GM21381 (cell line): ENCODE results near the gene XPA.
A peak's percentile ranks its signal among the peaks of the same experiment; 100 is the strongest.

ENCODE experiments used
- ATAC-seq: cut with Tn5 transposase; IDR thresholded peaks from one replicate; pipeline ENCODE4 v1.9.1; 2021; ENCODE audit warnings: mild to moderate bottlenecking, moderate library complexity; ENCODE audit not compliant: unreplicated experiment

Gene XPA

DNA sequence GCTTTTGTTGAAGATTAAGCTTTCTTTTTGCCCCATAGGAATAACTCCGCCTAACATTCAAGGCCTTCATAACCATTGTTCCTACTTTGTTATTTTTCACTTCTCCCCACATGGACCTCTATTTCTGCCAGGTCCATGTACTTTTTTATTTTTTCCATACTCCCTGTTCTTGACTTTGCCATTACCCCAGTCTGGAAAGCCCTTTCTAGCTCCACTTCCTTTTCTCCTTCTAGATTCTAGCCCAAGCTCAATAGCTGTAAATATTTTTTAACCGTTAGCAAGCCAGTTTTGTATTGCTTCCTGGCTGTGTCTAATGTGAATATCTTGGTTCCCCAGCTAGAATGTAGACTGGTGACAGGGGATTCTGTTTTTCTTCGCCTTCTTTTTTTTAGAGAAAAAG, 37.4 kb downstream of the XPA start:
- ATAC-seq = no peak

GRCh38 chr9:97658707-97659106, 38.4 kb downstream of the XPA start:
- no peak for ATAC-seq

DNA sequence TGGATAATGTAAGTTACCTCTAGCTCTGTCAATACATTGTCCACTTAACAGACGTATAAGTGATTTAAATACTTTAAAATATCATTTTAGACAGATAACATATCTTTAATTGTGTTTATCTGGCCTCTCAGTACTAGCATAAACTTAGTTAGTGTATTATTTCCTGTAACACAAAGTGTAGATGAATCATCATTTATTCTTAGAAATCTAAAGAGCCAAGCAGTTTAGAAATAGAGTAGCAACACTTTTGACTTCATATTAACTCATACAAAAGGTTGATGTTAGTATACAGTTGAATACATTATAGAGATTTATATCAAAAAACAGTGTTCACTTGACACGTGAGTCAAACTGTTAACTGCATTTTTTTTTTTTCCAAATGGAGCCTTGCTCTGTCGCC, 45.5 kb downstream of the XPA start:
- ATAC-seq = no peak

- no peak for ATAC-seq
Measured at GRCh38 chr9:97647996-97648395, 49.1 kb downstream of the XPA start.

- no peak for ATAC-seq
Measured at GRCh38 chr9:97645720-97646119, 51.4 kb downstream of the XPA start.

- ATAC-seq = no peak
Measured at GRCh38 chr9:97640325-97640724, 56.8 kb downstream of the XPA start.

DNA sequence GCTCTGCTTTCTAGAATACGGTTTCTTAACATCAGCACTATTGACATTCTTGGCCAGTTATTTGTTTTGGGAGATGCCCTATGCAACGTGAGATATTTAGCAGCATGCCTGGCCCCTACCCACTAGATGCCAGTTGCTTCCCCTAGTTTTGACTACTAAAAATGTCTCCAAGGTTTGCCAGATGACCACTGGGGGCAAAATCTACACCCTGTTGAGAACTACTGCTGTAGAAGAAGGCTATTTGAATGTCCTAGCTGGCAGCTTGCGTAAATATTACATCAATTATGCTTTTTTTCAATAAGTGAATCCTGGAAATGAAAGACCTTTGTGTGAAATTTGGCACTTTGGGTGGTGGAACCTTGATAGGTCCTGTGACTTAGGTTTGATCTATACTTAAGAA, 58.5 kb downstream of the XPA start:
- no peak for ATAC-seq

GRCh38 chr9:97636903-97637302, 60.2 kb downstream of the XPA start:
- ATAC-seq = no peak

DNA sequence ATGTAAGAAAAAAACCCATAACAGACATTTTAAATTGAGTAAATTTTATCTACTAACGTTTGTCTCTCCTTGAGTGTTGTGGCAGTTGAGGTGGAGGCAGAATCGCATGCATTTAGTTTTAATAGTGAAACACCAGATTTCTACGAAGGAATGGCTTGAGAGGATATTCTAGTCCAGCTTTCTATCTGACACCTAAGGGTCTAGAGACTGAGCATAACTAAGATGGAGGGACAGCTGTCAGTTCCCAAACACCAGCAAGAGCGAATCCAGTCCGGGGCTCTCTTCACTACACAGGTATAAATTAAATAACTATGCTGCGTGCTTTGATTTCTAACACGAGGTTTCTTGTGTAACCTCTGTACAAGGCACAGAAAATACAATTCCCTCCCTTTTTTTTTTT, 62.1 kb downstream of the XPA start:
- ATAC-seq = no peak

- no peak for ATAC-seq
Measured at GRCh38 chr9:97633859-97634490, 63.2 kb downstream of the XPA start.

- ATAC-seq = peak; percentile 88
Measured at GRCh38 chr9:97632985-97633858, 63.9 kb downstream of the XPA start, which contains the start of the genes NCBP1 and TSTD2. NCBP1 (plus strand) TSS chr9:97633821; CDS start chr9:97633882, 61 bp downstream. TSTD2 (minus strand) TSS chr9:97633368; CDS start chr9:97627562, 5,806 bp downstream.

DNA sequence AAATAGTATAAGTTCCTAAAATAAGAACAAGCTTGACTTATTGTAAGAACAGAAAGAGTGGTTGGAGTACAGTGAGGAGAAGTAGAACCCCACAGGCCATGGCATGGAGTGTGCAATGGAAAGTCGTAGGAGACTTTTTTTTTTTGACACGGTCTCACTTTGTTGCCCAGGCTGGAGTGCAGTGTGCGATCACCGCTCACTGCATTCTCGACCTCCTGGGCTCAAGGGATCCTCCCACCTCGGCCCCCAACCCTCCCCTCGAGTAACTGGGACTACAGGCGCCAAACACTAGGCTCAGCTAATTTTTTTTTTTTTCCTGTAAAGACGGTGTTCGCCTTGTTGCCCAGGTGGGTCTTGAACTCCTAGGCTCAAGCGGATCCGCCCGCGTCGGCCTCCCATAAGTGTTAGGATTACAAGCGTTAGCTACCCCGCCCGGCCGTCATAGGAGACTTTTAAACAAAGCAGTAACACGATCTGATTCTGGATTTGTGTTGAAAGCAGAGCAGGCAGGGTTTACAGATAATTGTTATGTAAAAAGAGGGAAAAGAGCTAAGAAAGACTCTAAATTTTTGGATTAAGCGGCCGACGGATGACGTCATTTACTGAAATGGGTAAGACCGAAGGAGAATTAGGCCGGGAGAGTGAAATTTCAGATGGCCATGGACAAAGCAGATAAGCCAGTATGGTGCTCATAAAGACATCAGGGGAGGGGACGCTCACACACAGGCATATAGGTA, 64.7 kb downstream of the XPA start:
- ATAC-seq = peak; percentile 12

DNA sequence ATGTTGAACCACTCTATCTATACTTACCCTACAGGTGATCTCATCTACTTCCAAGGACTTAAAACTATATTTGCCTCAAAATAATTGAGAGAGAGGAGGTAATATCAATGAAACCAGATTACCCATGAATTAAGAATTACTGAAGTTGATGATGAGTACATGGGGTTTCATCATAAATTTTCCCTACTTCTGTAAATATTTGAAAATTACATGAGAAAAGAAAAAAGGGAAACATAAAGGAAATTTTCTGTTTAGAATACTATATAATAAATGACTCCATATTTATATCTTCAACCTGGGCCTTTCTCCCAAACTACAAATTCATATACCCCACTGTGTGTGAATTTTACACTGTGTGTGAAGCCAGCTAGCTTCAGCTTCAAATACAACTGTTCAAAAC, 66.5 kb downstream of the XPA start:
- ATAC-seq = no peak

DNA sequence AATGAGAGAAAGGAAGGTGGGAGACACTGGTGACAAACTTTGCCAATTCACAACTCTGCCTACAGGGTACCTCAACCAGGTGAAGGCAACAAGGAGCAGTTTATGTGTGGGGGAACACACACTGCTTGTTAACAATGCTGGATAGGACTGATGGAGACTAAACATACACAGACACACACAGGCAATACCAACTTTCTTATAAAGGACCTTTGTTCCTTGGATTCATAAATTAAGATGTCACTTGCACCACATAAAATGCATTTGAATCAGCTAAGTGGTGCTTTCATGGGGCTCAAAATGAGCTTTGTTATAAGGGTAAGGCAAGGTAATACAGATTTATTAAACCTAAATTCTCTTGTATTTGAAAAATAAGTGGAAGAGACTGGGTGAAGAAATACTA, 68.0 kb downstream of the XPA start:
- no peak for ATAC-seq

GRCh38 chr9:97628668-97629067, 68.5 kb downstream of the XPA start:
- ATAC-seq = no peak

- no peak for ATAC-seq
Measured at GRCh38 chr9:97627624-97628023, 69.5 kb downstream of the XPA start.

DNA sequence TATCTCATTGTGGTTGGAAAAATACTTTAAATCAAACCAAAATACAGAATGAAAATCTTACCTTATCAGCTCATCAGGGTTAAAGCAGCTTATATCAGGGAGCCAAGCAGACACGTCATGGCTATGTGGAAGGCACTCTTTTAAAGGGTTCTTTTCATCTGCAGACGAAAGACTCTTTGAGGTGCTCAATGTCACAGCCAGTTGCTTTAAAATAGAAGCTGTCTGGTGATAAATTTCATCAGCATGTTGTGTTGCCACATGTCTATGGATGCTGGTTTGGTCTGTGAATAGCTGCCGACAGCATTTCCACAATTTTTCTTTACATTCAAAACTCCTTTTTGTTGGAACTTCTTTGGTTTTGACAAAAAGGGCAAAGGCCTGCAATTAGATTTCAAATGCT, 71.5 kb downstream of the XPA start:
- ATAC-seq = no peak
